HG03025 (cell line): ENCODE results near the gene ZNF592.
"Not testable (repeated sequence)": the region's sequence is repeated elsewhere in the genome, so short reads cannot be mapped to it uniquely, and the experiment has no call there.

Experiments
- ATAC-seq: cut with Tn5 transposase; IDR thresholded peaks from one replicate; pipeline ENCODE4 v1.9.1; 2021; ENCODE audit warnings: mild to moderate bottlenecking, moderate library complexity; ENCODE audit not compliant: unreplicated experiment, low FRiP score

Gene ZNF592

GRCh38 chr15:84844964-84845363, 96.6 kb downstream of the ZNF592 start:
- no peak for ATAC-seq

DNA sequence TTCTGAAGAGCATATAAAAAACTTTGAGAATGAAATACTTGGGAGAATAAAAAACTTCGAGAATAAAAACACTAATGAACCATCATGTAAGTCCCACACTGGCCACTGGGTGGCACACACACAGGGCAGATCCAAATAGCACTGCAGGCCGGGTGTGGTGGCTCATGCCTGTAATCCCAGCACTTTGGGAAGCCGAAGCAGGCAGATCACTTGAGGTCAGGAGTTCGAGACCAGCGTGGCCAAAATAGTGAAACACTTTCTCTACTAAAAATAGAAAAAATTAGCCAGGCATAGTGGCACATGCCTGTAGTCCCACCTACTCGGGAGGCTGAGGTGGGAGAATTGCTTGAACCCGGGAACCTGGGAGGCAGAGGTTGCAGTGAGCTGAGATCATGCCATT, 97.2 kb downstream of the ZNF592 start:
- ATAC-seq: not testable (repeated sequence)

DNA sequence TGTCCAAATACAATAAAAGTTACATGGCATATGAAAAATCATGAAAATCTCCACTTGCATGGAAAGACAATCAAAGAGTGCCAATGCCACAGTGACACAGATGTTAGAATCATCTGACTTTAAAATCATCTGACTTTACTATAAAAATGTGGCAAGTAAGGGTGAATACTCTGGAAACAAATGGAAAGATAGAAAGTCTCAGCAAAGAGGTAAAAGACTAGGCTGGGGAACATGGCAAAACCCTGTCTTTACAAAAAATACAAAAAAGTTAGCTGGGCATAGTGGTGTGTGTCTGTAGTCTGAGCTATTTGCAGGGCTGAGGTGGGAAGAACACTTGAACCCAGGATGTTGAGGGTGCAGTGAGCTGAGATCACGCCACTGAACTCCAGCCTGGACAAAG, 97.9 kb downstream of the ZNF592 start:
- no peak for ATAC-seq

GRCh38 chr15:84847382-84847781, 99.0 kb downstream of the ZNF592 start:
- no peak for ATAC-seq

- ATAC-seq: no peak
Observed at GRCh38 chr15:84852212-84852611, 103.8 kb downstream of the ZNF592 start.

DNA sequence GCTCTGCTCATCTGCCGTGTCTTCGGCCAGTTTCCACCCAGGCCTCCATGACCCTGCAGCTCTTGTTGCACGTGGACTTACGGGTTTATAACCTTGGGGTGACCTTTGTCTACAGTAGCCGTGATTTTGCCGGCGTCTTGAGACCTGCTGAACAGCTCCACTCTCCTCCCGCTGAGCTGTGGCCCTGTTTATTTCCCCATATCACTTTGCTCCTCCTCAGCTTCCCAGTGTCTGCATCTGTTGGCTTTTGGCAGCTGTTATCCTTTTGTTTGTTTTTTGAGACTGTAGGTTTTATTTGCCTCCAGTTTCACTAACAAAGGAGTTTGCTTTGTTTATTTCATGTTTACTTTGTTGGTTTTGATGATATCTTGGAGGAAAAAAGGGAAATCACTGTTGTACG, 106.7 kb downstream of the ZNF592 start:
- no peak for ATAC-seq

DNA sequence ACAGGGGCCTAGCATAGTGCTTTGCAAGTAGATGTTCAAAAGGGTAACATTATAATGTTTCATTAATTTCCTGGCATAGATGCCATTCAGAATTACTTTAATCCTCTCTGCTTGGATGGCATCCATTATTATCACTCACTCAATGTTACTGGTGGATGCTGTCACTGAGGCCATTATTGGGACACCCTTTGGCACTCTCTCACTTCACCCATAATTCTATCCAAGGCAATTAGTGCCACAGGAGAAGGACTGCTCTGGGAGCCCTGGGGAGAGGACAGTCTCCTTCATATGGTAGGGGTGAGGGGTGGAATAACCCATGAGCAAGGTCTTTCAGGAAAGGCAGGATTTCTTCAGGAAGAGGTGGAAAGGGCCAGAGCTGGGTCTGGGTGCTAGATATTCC, 107.4 kb downstream of the ZNF592 start:
- no peak for ATAC-seq
